GM12891 (cell line): ENCODE measurements around the gene S100A10.

Experiments
- POLR2A ChIP-seq: IDR thresholded peaks from 2 replicates; pipeline ENCODE4 v1.6.1; 2011; ENCODE audit warnings: low read depth, low read length, control low read depth
- POLR2AphosphoS5 ChIP-seq: IDR thresholded peaks from 2 replicates; pipeline ENCODE4 v1.6.1; 2011; ENCODE audit warnings: low read depth, low read length, control low read depth
- POU2F2 ChIP-seq: IDR thresholded peaks from 2 replicates; pipeline ENCODE4 v1.6.1; 2011; ENCODE audit warnings: low read depth, mild to moderate bottlenecking, control low read depth, low read length, moderate library complexity
- TAF1 ChIP-seq: IDR thresholded peaks from 2 replicates; pipeline ENCODE4 v1.6.1; 2011; ENCODE audit warnings: low read depth, low read length, control low read depth

DNA sequence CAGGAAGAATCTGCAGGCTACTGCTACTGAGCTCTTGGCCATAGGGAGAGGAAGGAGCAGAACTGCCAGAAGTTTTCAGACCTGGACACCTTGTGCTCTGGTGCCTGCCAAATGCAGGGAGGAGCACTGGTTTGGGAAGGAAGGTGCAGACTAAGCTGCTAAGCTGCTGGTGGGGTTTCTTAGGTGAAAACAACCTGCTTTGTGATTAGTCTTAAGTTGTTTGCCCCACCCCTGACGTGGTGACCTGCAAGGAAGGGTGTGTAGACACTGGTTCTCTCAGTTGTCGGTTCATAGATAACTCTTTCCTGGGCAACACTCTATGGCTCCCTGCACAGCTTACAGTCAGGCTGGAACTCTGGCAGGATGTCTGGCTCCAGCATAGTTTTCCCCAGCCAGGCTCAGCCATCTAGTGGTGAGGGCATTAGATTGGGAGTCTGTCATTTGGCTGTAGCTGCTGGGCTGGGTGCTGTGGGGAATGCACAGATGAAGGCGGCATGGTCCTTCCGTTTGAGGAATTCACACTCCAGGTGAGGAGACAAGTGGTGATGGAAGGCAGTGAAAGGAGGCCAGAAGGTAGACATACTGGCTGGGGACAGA lies 10.3 kb upstream of the S100A10 start:
- TF ChIP-seq POLR2AphosphoS5 (no peak), POLR2A (no peak), TAF1 (no peak), POU2F2 (no peak)
